Retinal pigment epithelial cell (primary cell): ENCODE measurements around the gene ARHGEF25.
"Not testable (repeated sequence)": the region's sequence is repeated elsewhere in the genome, so short reads cannot be mapped to it uniquely, and the experiment has no call there.

Source experiments
- DNase-seq: peaks from one replicate; pipeline ENCODE4 v3.0.0-alpha.2; 2010; ENCODE audit warnings: low read depth
- H3K4me3 ChIP-seq: 2 replicates; pipeline ENCODE4 v1.5.1; 2011; ENCODE audit warnings: mild to moderate bottlenecking, low read length, control low read depth, moderate library complexity
- CTCF ChIP-seq: conservative IDR thresholded peaks from 2 replicates; pipeline ENCODE4 v1.5.1; 2011; ENCODE audit warnings: low read depth, low read length, control low read depth, inconsistent platforms

The ARHGEF25 gene

DNA sequence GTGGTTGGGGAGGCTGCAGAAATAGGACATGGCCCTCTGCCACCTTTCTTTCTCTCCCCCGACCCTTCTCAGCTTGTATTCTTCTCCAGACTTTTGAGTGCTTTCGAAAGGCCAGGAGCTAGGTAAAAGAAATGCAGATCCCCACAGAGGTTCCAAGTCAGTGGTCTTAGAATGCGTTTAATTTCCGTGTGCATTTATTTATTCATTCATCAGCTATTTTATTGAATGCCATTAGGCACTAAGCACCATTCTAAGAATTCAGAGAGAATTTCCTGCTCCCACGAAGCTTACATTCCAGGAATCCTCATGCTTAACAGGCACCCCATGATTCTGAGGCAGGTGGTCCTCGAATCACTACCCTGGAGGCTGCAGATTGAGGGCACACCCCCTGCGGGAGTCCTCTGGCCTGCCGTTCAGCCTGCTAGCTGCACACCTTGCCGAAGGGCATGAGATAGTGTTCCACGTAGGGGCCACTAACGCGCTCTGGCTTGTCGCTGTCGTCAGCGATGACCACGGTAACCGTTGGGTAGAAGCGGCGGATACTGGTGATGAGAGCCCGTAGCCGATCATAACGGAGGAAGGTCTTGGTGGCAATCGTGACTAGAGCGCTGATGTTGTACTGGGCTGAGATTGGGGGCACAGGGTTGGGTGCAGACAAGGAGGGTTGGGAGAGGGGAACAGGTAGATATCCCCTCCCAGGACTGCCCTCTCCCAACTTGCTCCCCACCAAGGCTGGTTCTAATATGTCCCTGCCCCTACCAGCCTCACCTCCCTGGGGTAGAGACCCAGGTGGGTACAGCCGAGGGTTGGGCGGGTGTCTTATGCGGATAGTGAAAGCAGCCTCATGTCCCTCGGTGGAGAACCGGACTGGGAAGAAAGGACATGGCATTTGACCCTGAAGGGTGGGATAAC, 17.3 kb downstream of the ARHGEF25 start:
- DNase-seq, result no peak
- no peak overlapping the region for H3K4me3 ChIP-seq
- no peak for TF ChIP-seq CTCF

DNA sequence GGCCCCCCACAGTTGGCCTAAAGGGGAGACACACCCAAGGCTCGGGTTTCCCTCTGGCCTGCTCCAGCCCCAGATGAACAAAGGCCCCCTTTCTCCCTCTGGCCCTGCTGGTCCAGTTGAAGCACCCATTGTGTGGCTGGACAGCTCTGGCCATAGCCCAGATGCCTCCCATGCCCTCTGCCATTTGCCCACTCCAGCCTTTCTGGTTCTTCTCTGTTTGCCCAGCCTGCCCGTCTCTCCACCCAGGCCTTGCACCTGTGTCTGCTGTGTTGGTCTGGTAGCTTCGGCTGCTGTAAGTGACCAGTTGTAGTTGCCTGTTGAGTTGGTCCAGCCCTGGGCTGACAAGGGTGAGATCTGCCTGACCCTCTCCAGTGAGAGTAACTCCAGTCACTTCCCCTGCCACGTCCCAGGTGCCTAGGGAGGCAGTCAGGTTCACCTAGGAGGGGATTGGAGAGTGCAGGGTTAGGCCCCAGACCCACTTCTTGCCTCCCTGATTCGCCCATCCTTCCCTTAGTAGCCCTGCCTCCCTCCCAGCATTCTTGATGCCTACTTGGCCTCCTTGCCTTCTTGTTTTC, 18.7 kb downstream of the ARHGEF25 start:
- DNase-seq, result no peak
- no peak for TF ChIP-seq CTCF
- H3K4me3 ChIP-seq, result no peak overlapping the region

DNA sequence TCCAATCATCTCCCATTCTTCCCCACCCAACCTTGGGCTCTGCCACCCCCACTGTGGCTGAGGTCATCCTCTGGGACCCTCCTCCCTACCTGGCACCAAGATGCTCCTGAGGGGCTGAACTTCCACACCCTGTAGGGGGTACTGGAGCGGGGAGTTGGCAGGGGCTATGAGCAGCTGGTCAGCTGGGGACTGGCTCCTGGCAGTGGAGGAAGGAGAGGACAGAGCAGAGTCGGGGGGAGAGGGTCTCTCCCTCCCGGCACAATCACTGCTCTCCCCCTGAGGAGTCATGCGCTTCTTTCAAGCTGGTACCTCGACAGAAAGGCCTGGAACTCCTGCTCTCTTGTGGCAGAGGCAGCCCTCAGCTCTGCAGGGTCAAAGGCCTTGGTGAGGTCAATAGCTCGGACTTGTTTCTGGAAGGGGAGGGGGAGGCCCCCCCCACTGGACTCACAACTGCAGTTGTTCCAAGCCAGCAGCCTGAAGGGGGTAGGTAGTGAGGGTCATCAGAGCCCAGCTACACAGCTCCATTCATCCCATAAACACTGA, 19.7 kb downstream of the ARHGEF25 start:
- H3K4me3 ChIP-seq, result no peak overlapping the region
- no peak for TF ChIP-seq CTCF
- DNase-seq, result no peak

GRCh38 chr12:57631566-57632072, 20.4 kb downstream of the ARHGEF25 start:
- no peak for DNase-seq
- H3K4me3 ChIP-seq, result no peak overlapping the region
- TF ChIP-seq CTCF, result no peak

- no peak for DNase-seq
- H3K4me3 ChIP-seq, result peak overlapping the region; percentile 33
- TF ChIP-seq CTCF, result no peak
Measured at GRCh38 chr12:57632073-57632957, 21.1 kb downstream of the ARHGEF25 start.

DNA sequence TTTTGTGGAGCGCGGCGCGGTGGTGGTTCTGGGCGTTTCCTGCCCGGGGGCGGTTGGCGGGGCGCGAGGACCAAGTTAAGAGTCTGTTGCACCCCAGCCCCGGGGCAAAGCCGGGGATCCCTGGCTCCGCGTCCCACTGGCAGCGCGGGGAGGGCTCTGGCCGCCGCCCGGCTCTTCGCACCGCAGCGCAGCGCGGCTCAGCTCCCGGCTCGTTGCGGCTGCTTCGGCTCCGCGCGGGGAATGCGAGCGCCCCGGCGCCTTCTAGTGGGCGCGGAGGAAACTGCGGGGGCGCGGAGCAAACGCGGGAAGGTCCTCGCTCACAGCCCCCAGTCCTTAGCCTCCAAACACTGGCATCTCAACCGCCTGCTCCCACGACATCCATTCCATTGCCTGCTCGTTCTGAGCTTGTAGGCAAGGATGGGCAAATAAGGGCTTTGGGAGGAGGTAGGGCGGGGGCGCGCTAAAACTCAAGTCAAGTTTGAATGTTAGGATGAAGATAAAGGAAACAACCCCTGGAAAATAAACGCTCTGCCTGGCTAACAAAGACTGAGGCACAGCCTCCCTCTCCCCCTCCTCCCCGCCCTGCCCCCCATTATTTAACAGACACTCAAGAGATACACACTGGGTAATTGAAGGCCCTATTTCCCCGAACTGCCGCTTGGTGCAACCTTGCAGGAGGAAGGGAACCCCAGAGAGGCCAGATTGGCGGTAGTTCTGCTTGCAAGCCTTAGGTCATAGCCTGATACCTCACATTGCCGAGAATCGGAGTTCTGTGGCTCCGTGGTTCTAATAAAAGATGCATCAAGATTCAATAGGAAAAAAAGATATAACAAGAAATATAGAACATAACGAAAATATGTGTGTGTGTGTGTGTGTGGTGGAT, 22.0 kb downstream of the ARHGEF25 start, which contains the start of gene B4GALNT1:
Gene B4GALNT1, minus strand, starts transcription at position 244 of the 883 bp plus-strand sequence. CDS start 1,069 bp downstream, outside the sequence.
- DNase-seq, result no peak
- H3K4me3 ChIP-seq, result peak within 1 kb of the TSS; percentile 33
- TF ChIP-seq CTCF, result peak; percentile 77

- H3K4me3 ChIP-seq, DNase-seq: not testable (repeated sequence)
Measured at GRCh38 chr12:57636731-57637130, 25.5 kb downstream of the ARHGEF25 start.
